Amniotic epithelial cell (primary cell): ENCODE data around the gene DIDO1.
"Not testable (repeated sequence)": the region's sequence is repeated elsewhere in the genome, so short reads cannot be mapped to it uniquely, and the experiment has no call there.

ENCODE experiments used
- DNase-seq: peaks from one replicate; pipeline ENCODE4 v3.0.0-alpha.2; 2010; ENCODE audit warnings: low read depth

DIDO1 gene

GRCh38 chr20:62962891-62963613 lies 36.7 kb upstream of the DIDO1 start:
- no peak for DNase-seq

- no peak for DNase-seq
Observed at GRCh38 chr20:62962221-62962879, 36.0 kb upstream of the DIDO1 start.

- DNase-seq, result no peak
Observed at GRCh38 chr20:62961799-62962198, 35.5 kb upstream of the DIDO1 start.

DNA sequence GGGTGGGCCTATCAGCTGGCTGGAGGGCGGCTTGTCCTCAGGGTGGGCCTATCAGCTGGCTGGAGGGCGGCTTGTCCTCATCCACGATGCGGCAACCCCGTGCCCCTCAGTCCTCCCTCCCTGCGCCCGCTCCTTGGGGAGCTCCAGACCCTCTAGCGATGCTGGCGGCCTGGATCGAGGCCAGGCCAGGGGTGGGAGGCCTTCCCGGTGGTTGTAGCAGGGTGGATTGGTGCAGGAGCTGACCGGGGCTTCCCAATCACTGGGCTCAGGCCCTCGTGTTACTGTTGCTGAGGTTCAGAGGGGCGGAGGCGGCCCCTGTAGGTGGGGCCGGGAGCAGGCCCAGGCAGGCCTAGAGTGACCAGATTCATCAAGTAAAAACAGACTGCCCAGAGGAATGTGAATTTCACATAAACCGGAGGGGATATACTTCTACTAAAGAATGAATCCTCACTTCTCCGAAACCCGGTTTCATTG lies 35.0 kb upstream of the DIDO1 start:
- DNase-seq, result no peak

DNA sequence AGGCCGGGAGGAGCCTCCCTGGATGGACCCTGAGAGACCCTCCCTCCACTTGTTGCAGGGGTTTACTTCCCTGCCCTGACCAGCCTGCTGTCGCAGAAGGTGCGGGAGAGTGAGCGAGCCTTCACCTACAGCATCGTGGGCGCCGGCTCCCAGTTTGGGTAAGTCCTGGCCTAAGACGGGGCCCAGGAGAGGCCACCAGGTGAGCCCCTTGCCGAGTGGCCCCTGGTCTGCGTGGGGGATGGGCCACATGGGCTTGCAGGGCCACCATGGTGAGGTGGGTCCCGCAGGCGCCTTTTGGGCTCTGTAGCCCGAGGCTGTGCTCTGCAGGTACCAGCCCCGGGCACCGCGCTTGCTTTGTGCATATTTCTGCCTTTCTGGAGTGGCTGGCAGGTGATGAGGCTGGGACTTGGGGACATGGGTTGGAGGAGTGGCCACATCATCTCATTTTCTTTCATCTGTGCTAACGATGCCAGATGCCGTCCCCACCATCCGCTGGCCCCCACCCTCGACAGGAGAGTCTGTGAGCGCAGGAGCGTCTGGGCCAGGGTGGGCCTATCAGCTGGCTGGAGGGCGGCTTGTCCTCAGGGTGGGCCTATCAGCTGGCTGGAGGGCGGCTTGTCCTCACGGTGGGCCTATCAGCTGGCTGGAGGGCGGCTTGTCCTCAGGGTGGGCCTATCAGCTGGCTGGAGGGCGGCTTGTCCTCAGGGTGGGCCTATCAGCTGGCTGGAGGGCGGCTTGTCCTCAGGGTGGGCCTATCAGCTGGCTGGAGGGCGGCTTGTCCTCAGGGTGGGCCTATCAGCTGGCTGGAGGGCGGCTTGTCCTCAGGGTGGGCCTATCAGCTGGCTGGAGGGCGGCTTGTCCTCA lies 34.4 kb upstream of the DIDO1 start:
- DNase-seq, result not testable (repeated sequence)

- no peak for DNase-seq
Observed at GRCh38 chr20:62959998-62960436, 33.7 kb upstream of the DIDO1 start.

DNA sequence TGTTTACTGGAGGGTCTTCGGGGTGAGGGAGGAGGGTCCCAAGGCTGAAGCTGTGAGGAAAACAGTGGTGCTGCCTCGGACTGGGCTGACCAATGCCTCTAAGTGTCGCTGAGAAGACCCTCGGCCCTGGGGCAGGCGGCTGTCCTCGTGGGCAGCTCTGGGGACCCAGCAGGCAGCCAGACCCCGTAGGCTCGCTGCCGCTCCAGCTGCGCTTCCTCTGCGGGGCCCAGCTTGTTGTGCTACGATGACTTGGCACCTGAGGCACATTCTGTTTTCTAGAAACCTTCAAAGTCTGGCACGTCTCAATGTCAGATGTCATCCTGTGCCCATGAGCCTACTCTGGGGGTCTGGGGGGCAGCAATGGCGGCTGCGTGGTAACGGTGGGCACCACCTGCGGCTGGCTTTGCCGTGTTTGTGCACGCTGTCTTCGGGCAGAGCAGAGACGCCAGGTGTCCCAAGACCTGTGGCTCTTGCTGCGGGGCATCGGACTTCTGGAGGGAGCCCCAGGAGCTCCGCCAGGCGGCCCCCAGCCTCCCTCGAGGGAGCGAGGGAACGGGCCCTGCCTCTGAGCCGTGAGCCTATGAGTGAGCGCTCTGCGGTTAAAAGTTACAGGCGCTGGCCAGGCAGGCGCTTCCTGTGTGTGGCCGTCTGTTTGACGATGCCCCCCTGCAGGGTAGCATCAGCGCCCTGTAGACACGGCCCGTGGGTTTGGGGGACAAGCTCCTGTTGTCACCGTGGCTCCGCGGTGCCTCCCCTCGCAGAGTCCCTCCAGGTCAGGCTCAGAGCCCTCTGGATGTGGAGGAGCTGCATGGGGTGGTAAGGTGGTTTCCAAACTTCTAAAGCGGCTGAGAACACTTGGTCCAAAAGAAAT lies 33.0 kb upstream of the DIDO1 start:
- DNase-seq, result no peak

DNA sequence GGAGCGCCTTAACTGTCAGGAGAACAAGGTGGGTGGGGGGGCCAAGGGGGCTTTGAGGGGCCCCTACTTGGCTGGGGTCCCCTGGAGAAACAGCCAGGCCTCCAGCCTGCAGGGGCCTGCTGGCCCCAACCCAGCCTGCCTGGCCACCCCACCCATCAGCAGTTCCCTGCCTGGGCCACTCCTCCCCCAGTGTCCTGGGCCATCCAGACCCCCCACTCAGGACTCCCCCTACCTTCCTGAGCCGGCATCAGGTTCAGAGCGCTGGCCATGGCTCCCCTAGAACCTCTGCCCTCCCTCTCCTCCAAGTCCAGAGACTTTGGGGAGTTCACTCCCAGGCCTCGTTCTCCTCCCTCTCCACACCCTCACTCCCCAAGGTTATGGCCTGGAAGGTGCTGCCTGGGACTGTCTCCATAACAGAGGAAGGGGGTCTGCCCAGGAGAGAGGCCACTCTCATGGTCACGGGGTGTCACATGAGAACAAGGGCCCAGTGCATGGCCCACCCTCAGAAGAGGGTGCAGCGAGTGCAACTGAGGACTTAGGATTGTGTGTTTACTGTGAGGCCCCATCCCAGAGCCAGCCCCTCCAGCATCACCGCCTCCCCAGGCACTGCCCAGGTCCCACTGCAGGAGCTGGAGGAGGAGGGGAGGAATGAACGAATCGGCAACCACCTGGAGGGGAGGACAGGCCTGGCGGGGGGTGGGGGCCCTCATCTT lies 32.2 kb upstream of the DIDO1 start:
- no peak for DNase-seq

- no peak for DNase-seq
Observed at GRCh38 chr20:62957136-62958117, 31.1 kb upstream of the DIDO1 start.

DNA sequence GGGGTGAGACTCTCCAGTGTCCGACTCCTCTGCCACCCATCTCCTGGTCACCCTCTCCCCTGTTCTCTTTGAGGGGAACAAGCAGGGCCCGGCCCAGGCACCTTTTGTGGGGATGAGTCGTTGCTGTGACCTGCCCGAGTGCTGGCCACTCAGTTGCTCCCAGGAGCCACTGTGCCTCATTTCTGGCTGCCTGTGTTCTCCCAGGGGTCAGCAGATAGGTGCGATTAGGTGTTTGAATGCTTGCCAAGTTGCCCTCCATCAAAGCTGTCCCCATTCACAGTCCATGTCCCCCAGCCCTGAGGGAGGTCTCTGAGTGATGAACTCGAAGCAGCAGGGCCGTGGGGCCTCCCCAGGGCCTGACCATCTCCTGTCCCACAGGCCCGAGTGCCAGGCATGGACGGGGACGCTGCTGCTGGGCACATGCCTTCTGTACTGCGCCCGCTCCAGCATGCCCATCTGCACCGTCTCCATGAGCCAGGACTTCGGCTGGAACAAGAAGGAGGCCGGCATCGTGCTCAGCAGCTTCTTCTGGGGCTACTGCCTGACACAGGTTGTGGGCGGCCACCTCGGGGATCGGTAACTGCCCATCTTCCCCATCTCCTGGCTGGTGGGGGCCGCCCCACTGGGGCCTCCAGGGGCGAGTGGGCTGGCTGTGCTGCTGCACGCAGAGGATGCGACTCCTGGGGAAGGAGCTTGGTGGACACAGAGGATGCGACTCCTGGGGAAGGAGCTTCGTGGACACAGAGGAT lies 30.3 kb upstream of the DIDO1 start:
- no peak for DNase-seq

GRCh38 chr20:62955519-62956386 lies 29.4 kb upstream of the DIDO1 start:
- no peak for DNase-seq

GRCh38 chr20:62953839-62954703 lies 27.8 kb upstream of the DIDO1 start:
- DNase-seq, result peak; percentile 61

DNA sequence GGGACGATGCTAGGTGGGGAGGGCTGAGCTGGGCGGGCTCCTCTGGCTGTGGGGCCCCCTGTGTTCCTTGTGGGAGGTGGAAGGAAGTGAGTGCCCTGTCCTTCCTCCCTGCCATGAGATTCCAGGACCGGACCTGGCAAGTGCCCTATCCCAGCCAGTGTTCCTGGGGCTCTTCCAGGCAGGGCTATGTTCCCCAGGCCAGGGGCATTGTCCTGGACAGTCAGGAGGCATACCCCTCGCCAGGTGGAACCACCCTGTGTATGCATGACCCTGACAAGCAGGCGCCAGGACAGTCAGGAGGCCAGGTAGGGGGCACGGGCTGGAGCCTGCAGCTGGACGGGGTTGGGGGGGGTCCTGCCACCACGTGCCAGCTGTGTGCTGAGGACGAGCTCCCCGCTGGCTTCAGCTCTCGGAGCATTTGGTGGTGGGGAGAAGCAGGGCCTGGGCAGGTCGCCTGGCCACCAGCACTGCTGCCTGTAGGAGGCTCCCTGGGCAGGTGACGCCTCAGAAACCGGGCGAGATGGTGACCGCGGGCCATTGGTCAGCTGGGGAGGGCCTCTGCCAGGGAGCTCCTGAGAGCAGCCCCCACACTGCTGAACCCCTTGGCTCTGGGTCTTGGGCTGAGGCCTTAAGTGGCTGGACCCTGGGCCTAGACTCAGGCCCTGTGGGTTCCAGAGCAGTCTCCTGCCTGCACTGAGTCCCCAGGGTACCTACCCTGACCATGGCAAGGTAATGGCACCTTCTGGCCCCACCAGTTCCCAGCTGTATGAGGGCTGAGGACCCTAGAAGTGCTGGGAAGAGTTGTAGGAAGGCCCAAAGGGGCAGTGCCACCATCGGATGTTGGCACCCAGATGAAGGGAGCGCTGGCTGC lies 26.9 kb upstream of the DIDO1 start:
- DNase-seq, result no peak

GRCh38 chr20:62952373-62952967 lies 26.2 kb upstream of the DIDO1 start, which contains the start of gene SLC17A9:
TSS of gene SLC17A9 (plus strand) at chr20:62952709. CDS start at chr20:62952831, 122 bp downstream.
- DNase-seq, result no peak

DNA sequence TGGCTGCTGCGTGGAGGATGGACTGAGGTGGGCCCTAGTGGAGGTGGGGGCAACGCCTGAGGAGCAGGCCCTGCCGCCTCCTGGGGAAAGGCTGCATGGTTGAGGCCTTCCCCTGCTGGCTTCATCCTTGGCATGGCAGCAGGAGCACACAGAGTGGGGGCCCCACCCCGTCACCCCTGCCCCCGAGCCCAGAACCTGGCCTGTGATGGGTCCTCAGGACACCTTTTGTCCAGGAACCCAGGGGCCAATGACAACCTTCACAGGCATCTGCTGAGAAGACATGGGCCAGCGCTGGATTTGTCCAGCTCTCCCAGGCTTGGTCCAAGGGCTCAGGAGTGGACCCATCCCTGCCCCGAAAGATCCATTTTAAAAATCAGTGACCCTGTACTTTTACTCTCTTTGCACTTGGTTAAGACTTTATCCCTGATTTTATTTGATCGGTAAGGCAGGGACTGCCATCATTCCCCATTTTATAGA lies 25.6 kb upstream of the DIDO1 start:
- no peak for DNase-seq
